Left ventricle myocardium inferior (tissue), 1 donor: Measurements from ENCODE around the gene TAGAP. TPM values are rescaled to one million over a fixed set of nuclear protein-coding genes. Genes with fewer than 3 reads are reported as not detected.

Experiments used
- DNase-seq: peaks from one replicate; pipeline ENCODE4 v3.0.0-alpha.2; 2020
- H3K27ac ChIP-seq: fragments of 200-600 bp; replicated peaks from 2 replicates; pipeline ENCODE4 v1.8.0; 2021
- H3K27me3 ChIP-seq: fragments of 200-600 bp; 2 replicates; pipeline ENCODE4 v1.8.0; 2021; ENCODE audit warnings: low read depth
- H3K36me3 ChIP-seq: fragments of 200-600 bp; 2 replicates; pipeline ENCODE4 v1.8.0; 2021
- H3K4me1 ChIP-seq: fragments of 200-600 bp; 2 replicates; pipeline ENCODE4 v1.8.0; 2021
- H3K4me3 ChIP-seq: fragments of 200-600 bp; 2 replicates; pipeline ENCODE4 v1.8.0; 2021; ENCODE audit warnings: mild to moderate bottlenecking, moderate library complexity
- H3K9me3 ChIP-seq: fragments of 200-600 bp; replicated peaks from 2 replicates; pipeline ENCODE4 v1.8.0; 2021
- CTCF ChIP-seq: fragments of 200-600 bp; IDR thresholded peaks from 2 replicates; pipeline ENCODE4 v1.8.0; 2021; ENCODE audit warnings: antibody characterized with exemption, mild to moderate bottlenecking, borderline replicate concordance
- intact Hi-C: fragments of 100-400 bp; cut with micrococcal nuclease; formaldehyde crosslinking; loops from one replicate; pipeline ENCODE4 v1.11.0; 2022
- total RNA-seq: library from RNA; stranded (reverse); fragmentation: NEBNext Ultra II Directional; extraction: Animal tissue kit (Norgen Biotek cat#: 25700); gene quantifications from one replicate; pipeline ENCODE4 v1.2.1, GENCODE V29; 2021
- donor health status: DM: no; HTN: yes; CAD: no; lungs with severe emphysema.

Gene TAGAP
- total RNA-seq, 1 donor from 2014 or later: 1.2 TPM

DNA sequence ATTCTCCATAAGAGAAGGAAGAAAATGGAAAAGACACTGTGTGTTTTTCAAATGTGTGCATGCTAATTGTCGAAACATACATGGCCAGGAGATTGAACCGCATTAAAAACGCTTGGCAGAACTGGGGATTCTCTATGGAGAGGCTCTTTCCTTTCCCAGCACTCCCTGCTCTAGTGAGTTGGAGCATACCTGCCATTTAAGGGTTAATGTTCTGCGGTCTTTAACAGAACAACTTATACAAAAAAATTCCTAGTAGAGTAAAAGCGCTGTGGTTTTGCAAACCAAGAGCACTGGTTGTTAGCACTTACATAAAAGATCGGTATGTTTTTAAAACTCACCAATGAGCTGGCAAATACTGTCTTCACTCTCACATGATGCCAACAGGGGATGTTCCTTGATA lies 1.5 kb downstream of the TAGAP start:
- H3K27ac ChIP-seq: peak overlapping the region; percentile 41
- no peak for TF ChIP-seq CTCF
- no peak for DNase-seq
- no peaks in the 10 kb centered on the region for H3K27me3 ChIP-seq
- peak overlapping the region; percentile 42 for H3K4me3 ChIP-seq
- no peaks in the 10 kb centered on the region for H3K9me3 ChIP-seq
- intact Hi-C loops: loop anchor here (10.0 kb wide), 1 partner anchor 92 kb away; no protein-coding TSS in a partner anchor
- peaks cover 16% of the 10 kb centered on the region for H3K4me1 ChIP-seq
- no peaks in the 10 kb centered on the region for H3K36me3 ChIP-seq

DNA sequence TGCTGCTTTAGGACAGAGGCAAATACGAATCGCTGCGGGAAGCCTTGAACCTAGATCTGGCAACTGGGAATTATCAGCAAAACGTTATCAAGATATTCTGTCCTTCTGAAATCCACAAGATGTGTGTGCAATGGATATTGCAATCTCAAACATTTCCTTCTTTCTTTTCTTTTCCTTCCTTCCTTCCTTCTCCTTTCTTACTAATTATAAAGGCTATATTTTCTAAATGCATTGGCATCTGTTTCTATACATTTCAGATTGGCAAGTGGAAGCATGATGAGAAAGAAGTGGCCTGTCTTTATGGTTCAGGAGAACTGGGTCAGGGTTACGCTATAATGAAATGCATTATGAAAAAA lies 2.0 kb downstream of the TAGAP start:
- Histone ChIP-seq H3K4me1 (peaks cover 16% of the 10 kb centered on the region), H3K9me3 (no peaks in the 10 kb centered on the region), H3K4me3 (peak overlapping the region; percentile 42), H3K36me3 (no peaks in the 10 kb centered on the region), H3K27me3 (no peaks in the 10 kb centered on the region), H3K27ac (peak overlapping the region; percentile 41)
- peak; percentile 35 for TF ChIP-seq CTCF
- no peak for DNase-seq
- intact Hi-C loops: loop anchor here (10.0 kb wide), 1 partner anchor 92 kb away; no protein-coding TSS in a partner anchor

- no peaks in the 10 kb centered on the region for H3K36me3 ChIP-seq
- peak overlapping the region; percentile 41 for H3K27ac ChIP-seq
These were observed 2.6 kb downstream of the TAGAP start for GRCh38 chr6:159042003-159042825.

DNA sequence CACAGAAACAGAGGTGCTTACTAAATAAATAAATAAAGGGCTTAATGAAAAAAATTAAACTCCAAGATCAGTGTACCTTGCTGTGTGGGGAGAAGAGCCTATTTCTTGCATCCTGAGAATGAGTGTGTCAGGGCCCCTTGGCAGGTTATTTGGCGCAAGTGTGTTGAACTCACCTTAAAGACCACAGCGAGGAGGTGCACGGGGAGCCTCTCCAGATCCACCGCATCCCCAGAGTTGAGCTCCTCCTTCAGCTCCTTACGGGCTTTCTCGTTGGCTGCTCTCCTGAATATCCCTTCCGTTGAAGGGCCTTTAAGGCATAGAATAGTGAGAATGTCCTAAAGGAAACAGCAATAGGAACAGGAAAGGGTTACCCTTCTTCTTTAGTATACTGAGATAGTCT lies 3.6 kb downstream of the TAGAP start:
- peak overlapping the region; percentile 17 for H3K27ac ChIP-seq
- peaks cover 16% of the 10 kb centered on the region for H3K4me1 ChIP-seq
- intact Hi-C loops: loop anchor here (10.0 kb wide), 1 partner anchor 94 kb away; no protein-coding TSS in a partner anchor

More at GRCh38 chr6:159042003-159042825, 2.6 kb downstream of the TAGAP start:
- DNase-seq: no peak
- peak; percentile 96 for TF ChIP-seq CTCF
- H3K9me3 ChIP-seq: no peaks in the 10 kb centered on the region
- H3K27me3 ChIP-seq: no peaks in the 10 kb centered on the region
- intact Hi-C loops: loop anchor here (10.0 kb wide), 1 partner anchor 93 kb away; no protein-coding TSS in a partner anchor
- peak overlapping the region; percentile 42 for H3K4me3 ChIP-seq
- H3K4me1 ChIP-seq: peaks cover 16% of the 10 kb centered on the region

DNA sequence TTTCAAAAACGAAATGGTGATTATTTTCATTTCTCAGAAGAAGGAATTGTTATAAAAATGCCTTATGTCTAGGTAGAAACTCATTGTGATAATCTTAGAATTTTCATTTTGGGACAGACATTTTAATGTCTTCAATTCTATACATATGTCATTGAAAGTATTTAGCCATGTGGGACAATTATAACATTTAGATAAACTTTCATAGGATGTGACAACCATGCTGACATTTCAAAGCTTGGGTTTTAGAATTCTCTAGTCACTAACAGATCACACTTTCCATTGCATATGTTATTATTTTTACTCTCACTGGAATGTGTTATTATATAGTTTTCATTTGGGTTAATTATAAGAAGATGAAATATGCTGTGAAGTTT lies 4.9 kb downstream of the TAGAP start:
- Histone ChIP-seq H3K4me1 (peaks cover 16% of the 10 kb centered on the region), H3K27ac (no peak overlapping the region), H3K4me3 (no peak overlapping the region), H3K27me3 (no peaks in the 10 kb centered on the region), H3K36me3 (no peaks in the 10 kb centered on the region), H3K9me3 (no peaks in the 10 kb centered on the region)
- TF ChIP-seq CTCF: no peak
- intact Hi-C loops: loop anchor here (10.0 kb wide), 1 partner anchor 95 kb away; no protein-coding TSS in a partner anchor
- no peak for DNase-seq

More for the DNA sequence above, 3.6 kb downstream of the TAGAP start:
- Histone ChIP-seq H3K27me3 (no peaks in the 10 kb centered on the region), H3K9me3 (no peaks in the 10 kb centered on the region), H3K4me3 (no peak overlapping the region), H3K36me3 (no peaks in the 10 kb centered on the region)
- DNase-seq: no peak
- no peak for TF ChIP-seq CTCF
